ENCODE measurements around the gene CRYL1.
A peak's percentile ranks its signal among the peaks of the same experiment; 100 is the strongest.
"Not testable (repeated sequence)": the region's sequence is repeated elsewhere in the genome, so short reads cannot be mapped to it uniquely, and the experiment has no call there.

The CRYL1 gene

DNA sequence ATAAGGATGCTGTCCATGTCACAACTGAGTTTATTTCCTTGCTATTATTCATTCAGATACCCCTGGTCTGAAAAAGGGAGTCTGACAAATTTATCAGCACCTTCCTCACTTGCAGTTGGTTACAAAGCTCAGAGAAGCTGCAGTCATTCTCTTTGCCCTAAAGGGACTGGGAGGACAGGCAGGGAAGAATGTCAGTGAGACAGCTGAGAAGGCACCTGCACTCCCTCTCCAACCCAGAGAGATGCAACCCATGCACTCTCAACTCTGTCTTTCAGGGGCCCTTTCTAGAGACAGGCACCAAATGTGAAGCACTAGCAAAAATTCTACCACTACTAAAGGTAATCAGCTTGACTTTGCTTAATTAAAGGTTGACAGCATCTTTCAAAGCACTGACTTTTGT lies 83.3 kb downstream of the CRYL1 start:
- TF ChIP-seq CTCF (IDR thresholded peaks at IDR 0.05; ENCODE audit: insufficient read depth, low read depth, low read length, missing control alignments): no peak
- no peak for DNase-seq (ENCODE audit: low read depth)
- H3K4me3 ChIP-seq (ENCODE audit: low read depth, low read length): no peak overlapping the region

DNA sequence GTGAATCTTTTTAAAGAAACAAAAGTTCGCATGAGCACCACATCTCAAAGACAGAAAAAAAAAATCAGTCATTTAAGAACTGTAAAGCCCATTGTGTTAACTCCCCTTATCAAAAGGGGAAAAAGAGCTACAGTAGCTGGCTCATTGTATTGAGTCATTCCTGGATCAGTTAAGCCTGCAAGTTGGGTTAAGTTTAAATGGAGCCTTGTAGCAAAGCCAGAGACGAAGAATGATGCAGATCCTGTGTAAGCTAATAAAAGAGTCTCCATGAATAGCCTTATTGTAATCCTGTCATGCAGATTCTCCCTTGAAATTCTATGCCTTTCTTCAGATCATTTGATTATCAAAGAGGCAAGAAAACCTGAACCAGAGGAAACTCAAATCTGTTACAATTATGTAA lies 83.8 kb downstream of the CRYL1 start:
- TF ChIP-seq CTCF (IDR thresholded peaks at IDR 0.05; ENCODE audit: insufficient read depth, low read depth, low read length, missing control alignments): no peak
- DNase-seq (ENCODE audit: low read depth): peak; percentile 17
- H3K4me3 ChIP-seq (ENCODE audit: low read depth, low read length): no peak overlapping the region

GRCh38 chr13:20441056-20441455 lies 84.6 kb downstream of the CRYL1 start:
- TF ChIP-seq CTCF (IDR thresholded peaks at IDR 0.05; ENCODE audit: insufficient read depth, low read depth, low read length, missing control alignments): no peak
- no peak for DNase-seq (ENCODE audit: low read depth)
- H3K4me3 ChIP-seq (ENCODE audit: low read depth, low read length): no peak overlapping the region

DNA sequence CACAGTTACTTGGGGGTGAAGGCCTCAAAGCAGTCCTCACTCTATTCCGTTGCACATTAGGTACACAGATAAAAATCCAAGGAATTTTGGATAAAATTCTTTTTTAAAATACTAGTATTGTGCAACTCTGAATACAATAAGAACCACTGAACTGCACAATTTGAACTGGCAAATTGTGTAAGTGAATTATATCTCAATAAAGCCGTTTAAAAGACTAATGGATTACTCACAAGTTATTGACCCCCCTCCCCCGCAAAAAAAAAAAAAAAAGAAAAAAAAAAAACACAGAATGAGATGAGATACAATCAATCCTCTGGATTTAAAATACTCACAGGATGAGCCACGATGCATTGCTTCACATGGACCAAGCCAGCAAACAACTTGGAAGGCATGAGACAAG lies 86.4 kb downstream of the CRYL1 start:
- H3K4me3 ChIP-seq (ENCODE audit: low read depth, low read length): no peak overlapping the region
- TF ChIP-seq CTCF (IDR thresholded peaks at IDR 0.05; ENCODE audit: insufficient read depth, low read depth, low read length, missing control alignments): no peak
- DNase-seq (ENCODE audit: low read depth): no peak

DNA sequence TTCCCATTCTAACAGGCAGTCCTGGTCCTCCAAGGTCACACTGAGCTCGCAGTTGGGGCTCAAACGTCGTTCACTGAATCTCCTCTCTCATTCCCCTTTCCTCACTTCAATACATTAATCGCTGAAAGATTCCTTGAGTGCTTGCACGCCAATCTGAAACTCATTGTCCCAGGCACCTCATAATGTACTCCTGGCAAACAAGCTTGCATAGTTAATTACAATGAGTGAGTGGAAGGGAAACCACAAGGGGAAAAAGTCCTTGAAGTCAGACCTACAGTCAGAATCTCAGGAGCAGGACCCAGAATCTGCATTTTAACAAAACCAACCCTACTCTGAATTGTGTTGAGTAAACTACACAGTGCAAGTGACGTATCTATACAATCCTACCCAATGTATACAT lies 86.9 kb downstream of the CRYL1 start:
- no peak for DNase-seq (ENCODE audit: low read depth)
- no peak for TF ChIP-seq CTCF (IDR thresholded peaks at IDR 0.05; ENCODE audit: insufficient read depth, low read depth, low read length, missing control alignments)

DNA sequence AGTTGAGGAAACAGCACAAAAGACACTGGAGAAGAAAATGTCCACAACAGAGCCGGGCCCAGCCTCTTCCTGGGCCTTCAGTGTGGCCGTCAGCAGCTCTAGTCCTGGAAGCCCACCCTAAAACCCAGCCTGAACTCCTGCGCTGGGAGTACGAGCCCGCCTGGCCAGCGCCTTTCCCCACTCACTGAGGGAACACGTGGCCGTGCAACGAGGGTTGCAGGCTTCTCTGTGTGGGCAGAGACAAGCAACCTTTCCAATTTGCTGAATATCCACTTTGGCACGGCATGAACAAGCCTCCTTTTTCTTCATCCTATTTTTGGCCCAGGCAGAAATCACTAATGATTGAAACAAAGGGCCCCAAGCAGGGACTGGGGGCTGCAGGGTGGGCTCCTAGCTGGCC lies 89.2 kb downstream of the CRYL1 start:
- no peak for DNase-seq (ENCODE audit: low read depth)
- TF ChIP-seq CTCF (IDR thresholded peaks at IDR 0.05; ENCODE audit: insufficient read depth, low read depth, low read length, missing control alignments): no peak
- H3K4me3 ChIP-seq (ENCODE audit: low read depth, low read length): no peak overlapping the region

More for the DNA sequence above, 86.9 kb downstream of the CRYL1 start:
- no peak overlapping the region for H3K4me3 ChIP-seq (ENCODE audit: low read depth, low read length)

GRCh38 chr13:20435616-20436368 lies 89.9 kb downstream of the CRYL1 start:
- no peak for TF ChIP-seq CTCF (IDR thresholded peaks at IDR 0.05; ENCODE audit: insufficient read depth, low read depth, low read length, missing control alignments)
- no peak for DNase-seq (ENCODE audit: low read depth)
- H3K4me3 ChIP-seq (ENCODE audit: low read depth, low read length): no peak overlapping the region

DNA sequence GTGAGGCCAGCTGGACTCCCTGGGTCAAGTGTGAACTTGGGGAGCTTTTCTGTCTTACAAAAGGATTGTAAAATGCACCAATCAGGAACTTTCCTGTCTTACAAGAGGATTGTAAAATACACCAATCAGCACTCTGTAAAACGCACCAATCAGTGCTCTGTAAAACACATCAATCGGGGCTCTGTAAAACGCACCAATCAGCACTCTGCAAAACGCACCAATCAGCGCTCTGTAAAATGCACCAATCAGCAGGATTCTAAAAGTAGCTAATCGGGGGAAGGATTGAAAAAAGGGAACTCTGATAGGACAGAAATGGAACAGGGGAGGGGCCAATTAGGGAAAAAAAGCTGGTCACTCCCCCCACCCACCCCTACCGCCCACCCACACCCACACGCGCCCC lies 91.4 kb downstream of the CRYL1 start:
- H3K4me3 ChIP-seq (ENCODE audit: low read depth, low read length); DNase-seq (ENCODE audit: low read depth): not testable (repeated sequence)
